DMS53 (cell line): Measurements from ENCODE around the gene FAM200A.
"Not testable (repeated sequence)": the region's sequence is repeated elsewhere in the genome, so short reads cannot be mapped to it uniquely, and the experiment has no call there.

ENCODE experiments used
- DNase-seq: peaks from one replicate; lab custom pipeline; 2025; lab: John Stamatoyannopoulos, UW

The FAM200A gene

DNA sequence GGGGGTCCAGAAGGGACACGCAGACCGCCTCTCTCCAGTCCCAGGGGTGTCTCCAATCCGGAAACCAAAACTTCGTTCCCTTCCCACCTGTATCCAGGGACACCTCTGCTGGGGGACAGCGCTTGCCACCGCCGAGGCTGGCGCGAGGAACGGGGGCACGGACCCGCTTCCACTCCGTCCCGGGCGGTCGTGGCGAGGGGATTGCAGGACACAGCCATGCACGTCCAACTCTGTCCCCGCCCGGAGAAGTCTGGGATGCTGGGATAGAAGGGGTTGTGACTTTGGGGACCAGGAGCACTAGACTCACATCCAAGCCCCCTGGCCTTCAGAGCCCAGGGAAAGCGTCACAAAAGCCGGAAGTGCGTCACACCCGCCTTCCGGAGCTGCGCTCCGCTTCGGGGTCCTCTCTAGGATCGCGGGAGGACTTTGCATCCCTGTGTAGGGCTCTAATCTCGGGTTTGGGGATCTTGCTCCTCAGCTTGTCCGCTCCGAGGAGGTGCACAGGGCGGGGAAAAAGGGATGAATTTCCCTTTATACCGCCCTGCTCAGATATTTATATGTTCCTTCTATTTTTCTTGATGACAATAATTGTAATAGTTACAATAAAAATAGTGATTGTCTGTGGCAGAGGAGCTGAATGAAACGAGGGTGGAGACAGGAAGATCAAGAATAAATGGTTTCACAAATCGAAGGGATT, at the start of gene FAM200A:
TSS of gene FAM200A (minus strand) at position 348 of the 697 bp plus-strand sequence. CDS start 3,707 bp downstream, outside the sequence.
- peak; percentile 98 for DNase-seq

DNA sequence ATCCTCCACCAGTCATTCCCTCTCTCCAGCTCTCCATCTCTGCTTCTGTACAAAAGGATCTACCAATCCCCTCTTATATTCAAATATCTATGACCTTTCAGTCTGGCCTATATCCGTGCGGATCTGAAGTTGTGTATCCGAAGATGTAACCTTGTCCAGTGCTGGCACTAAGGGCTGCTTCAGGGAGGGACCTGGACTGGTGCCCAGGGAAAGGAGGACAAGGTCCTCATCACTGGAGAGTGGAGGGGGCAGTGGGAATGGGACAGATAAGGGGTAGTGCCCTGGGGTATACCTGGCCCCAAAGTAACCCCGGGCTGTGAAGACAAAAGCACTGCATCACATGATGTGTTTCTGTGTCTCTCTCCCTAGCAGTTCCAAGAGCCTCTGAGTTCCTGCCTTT, 47.9 kb upstream of the FAM200A start:
- no peak for DNase-seq

DNA sequence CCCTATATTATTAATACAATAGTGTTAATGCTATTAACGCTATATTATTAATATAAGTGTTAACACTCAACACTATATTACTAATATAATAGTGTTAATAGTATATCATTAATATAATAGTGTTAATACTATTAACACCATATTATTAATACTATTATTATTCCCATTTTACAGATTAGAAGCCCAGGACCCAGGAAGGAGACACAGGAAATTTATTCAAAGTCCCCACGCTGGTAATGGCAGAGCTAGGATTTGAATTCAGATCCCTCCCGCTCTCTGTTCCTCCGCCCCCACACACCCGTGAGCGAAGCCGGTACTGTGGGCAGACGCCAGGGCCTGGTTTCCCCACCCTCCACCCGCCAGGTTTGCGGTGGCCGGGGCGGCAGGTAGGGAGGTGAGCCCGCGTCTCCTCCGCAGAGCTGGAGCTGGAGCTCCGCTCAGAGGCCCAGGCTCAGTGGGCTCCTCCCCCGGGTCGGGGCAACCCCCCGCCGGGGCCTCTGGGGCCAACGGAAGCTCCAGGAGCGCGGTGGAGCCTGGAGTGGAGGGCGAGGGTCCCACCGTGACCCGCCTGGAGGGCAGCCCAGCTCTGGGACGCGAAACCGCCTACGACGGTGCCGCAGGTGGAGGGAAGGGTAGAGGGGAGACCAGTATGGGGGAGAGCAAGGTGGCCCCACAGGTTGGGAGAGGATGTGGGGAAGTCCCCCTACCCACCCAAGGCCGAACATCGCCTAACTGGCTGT, 46.0 kb upstream of the FAM200A start, which contains the start of gene TMEM225B:
TSS of gene TMEM225B (plus strand) at position 506 of the 740 bp plus-strand sequence. CDS start 6,122 bp downstream, outside the sequence.
- no peak for DNase-seq

DNA sequence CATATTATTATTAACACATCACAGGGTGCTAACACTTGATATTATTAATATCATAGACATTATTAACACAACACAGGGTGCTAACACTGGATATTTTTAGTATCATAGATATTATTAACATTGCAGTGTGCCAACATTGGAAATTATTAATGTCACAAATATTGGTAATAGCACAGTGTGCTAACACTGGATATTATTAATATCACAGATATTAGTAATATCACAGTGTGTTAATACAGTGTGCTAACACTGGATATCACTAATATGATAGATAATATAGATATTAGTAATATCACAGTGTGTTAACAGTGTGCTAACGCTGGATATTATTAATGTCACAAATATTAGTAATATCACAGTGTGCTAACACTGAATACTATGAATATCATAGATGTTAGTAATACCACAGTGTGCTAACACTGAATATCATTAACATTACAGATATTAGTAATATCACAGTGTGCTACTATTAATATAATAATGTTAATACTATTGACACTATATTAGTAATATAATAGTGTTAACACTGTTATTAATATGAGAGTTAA, 44.6 kb upstream of the FAM200A start:
- DNase-seq = no peak

DNA sequence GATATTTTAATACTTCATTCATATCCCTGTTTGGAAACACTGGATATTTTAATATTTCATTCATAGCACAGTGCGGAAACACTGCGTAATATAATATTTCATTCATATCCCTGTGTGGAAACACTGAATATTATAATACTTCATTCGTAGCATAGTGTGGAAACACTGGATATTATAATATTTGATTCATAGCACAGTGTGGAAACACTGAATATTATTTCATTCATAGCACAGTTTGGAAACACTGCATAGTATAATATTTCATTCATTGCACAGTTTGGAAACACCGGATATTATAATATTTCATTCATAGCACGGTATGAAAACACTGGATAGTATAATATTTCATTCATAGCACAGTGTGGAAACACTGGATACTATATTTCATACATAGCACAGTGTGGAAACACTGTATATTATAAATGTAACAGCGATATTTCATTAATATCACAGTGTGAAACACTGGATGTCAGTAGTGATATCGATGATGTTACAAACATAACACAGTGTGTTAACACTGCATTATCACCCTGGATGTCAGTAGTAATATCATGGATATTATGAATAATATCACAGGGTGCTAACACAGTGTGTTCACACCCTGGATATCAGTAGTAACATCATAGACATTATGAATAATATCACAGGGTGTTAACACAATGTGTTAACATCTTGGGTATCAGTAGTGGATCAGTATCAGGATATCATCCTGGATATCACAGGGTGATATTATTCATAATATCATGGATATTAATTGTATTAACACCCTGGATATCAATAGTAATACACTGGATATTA, 43.2 kb upstream of the FAM200A start:
- DNase-seq = no peak

DNA sequence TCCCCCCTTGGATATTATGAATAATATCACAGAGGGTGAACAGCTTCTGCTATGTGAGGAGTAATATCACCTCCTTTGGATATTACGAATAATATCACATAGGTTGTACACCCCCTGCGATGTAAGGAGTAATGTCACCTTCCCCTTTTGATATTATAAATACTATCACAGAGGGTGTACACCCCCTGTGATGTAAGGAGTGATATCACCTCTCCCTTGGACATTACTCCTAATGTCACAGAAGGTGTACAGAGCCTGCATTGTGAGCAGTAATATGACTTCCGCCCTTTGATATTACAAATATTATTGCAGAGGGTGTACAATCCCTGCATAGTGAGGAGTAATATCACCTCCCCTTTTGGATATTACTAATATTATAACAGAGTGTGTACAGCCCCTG, 37.0 kb upstream of the FAM200A start:
- no peak for DNase-seq

DNA sequence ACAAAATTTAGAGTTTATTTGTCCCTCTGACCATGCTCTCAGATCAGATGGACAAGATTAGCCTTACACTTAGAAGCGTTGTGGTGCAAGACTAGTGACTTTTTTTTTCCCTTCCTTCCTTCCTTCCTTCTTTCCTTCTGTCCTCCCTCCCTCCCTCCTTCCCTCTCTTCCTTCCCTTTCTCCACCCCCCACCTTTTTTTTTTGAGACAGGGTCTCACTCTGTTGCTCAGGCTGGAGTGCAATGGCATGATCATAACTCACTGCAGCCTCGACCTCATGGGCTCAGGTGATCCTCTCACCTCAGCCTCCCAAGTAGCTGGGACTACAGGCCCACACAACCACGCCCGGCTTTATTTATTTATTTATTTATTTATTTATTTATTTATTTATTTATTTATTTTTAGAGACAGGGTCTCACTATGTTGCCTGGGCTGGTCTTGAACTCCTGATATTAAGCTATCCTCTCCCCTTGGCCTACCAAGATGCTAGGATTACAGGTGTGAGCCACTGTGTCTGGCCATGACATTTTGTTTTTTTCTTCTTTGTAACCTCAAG, 28.9 kb upstream of the FAM200A start:
- DNase-seq = not testable (repeated sequence)

DNA sequence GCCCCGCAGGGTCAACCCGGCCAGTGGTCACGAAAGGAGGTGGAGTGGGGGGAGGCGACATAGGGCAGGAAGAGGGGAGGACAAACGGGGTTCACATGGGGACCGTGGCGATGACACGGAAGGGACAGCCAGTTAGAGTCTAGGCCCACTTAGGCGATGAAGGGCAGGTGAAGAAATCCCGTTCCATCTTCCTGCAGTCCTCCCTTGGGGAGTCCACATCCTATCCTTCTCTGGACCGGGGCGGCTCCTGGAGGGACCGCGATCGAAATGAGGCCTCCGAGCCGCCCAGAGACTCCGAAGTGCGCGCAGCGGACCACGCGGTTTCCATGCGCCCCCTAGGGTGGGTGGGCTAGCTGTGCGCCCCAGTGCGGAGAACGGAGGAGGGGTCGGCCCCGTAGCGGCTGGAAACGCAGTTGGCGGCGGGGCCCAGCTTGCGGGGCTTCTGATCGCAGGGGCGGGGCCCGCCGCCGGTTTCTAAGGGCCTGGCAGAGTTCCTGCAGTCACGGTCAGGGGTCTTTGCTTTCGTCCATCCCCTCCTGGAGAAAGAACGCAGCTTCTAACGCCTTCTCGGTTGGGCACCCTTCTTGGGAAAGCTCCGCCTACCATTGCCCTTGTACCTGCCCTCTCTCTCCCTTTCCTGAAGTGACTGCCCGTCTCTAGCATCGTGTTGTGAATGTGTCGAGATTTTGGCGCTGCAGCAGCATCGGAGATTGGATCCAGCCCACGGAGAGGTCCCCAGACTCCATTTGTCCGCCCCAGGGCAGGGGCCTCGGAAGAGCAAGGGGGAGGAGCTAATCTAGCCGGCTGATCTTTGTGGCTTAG, 28.3 kb upstream of the FAM200A start:
- DNase-seq = peak; percentile 68

DNA sequence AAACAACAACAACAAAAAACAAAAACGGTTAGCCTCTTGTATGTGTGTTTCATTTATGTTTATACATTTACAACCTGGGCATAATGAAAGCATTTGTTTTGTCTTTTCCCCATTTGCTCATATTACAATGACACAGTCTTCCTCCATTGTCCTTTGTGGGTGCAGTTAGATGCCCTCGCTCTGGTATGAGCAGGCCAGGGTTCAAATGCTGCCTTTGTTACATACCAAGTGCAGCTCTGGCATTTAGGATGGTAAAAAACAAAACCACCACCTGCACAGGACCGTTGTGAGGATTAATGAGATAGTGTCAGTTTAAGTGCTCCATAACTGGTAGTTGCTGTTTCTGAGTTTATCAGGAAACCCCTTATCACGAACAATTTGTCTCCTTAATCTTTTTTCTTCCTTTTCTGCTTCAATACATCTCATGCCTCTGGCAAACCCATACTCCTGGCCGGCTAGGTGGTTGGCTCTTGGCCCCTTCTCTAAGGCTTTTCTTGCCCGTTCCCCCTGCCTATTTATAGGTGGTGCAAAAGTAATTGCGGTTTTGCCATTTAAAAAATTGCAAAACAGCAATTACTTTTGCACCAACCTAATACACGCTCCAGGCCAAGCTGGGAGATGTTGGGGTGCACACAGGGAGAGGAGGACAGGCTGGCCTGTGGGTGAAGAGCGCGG, 27.5 kb upstream of the FAM200A start:
- no peak for DNase-seq

DNA sequence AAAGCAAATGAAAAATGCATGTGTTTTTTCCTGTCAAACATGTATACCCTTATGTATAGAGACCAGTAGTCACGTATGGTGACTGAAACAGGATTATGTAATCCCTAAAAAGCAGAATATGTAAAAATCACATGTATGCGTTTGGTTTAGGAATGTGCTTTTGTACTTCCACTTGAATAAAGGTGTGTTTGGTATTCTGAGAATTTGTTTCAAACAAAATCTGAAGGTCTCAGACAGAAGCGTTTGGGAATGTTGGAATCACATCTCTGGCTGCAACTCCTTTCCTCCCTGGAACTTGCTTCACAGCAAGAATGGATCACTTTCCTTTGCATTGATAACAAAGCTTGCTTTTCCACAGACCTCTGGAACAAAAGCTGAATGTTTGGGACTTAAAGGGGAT, 24.3 kb upstream of the FAM200A start:
- no peak for DNase-seq

DNA sequence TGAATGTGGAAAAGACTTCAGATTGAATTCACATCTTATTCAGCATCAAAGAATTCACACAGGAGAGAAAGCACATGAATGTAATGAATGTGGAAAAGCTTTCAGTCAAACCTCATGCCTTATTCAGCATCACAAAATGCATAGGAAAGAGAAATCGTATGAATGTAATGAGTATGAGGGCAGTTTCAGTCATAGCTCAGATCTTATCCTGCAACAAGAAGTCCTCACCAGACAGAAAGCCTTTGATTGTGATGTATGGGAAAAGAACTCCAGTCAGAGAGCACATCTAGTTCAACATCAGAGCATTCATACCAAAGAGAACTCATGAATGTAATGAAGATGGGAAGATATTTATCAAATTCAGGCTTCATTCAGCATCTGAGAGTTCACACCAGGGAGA, 21.3 kb upstream of the FAM200A start:
- no peak for DNase-seq

DNA sequence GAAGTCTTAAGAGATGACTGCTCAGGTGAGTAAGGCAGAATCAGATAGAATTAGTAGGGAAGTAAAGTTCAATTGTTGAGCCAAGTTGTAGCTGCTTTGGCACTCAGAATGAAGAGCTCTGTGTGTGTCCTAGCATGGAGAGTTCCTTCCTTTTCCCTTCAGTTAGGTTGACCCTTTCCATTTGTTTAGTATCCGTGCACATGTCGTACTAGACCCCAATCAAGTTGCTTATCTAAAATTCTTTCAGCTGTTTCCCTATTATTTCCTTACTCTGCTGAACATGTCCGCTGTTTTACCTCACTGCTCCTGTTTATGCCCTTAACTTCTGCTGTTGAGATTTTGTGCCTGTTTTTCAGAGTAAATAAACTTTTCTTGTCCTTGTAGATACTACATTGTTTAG, 19.9 kb upstream of the FAM200A start:
- DNase-seq = no peak

DNA sequence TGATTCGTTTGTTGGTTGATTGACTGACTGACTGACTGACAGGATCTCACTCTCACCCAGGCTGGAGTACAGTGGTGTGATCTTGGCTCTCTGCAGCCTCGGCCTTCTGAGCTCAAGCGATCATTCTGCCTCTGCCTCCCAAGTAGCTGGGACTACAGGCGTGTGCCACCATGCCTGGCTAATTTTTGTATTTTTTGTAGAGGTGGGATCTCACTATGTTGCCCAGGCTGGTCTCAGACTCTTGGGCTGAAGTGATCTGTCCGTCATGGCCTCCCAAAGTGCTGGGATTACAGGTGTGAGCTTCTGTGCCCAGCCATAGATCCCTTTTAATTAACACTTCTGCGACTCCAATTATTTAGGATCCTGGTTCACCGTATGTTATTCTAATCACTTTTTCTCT, 16.9 kb upstream of the FAM200A start:
- not testable (repeated sequence) for DNase-seq

DNA sequence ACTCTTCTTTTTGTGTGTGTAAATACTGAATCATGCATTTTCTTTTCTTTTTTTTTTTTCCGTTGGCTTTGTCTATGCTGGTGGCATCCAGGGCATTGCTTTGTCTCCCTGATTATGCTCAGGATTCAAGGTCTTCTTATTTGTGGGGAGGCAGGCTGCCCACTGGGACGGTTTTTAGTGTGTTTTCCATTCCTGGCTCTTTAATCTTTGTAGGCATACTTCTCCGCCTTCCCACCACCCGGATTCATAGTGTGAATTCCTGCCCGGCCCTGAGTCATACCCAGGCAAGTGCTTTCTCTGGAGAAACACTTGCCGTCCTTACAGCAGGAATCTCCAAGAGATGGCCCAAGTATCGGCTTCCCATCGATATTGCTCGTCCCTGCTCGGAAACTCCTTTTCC, 11.7 kb upstream of the FAM200A start:
- DNase-seq = no peak

DNA sequence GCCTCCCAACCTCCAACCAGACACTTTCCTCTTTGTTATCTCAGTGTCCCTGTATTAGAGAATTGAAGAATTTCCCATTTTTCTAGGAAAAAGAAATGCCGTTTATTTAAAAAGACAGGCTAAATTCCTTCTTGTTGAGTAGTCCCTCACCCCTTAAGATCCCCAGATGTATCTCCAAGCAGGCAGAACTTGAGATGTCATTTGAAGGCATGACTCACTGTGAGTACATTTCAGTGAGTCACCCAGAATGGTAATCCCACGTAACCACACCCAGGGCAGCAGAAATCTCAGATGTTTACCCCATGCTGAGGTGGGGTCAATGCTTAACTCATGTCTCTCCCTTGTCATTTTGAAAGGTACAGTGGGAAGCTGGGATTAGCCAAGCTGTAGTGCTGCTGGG, 10.9 kb upstream of the FAM200A start:
- peak; percentile 75 for DNase-seq

DNA sequence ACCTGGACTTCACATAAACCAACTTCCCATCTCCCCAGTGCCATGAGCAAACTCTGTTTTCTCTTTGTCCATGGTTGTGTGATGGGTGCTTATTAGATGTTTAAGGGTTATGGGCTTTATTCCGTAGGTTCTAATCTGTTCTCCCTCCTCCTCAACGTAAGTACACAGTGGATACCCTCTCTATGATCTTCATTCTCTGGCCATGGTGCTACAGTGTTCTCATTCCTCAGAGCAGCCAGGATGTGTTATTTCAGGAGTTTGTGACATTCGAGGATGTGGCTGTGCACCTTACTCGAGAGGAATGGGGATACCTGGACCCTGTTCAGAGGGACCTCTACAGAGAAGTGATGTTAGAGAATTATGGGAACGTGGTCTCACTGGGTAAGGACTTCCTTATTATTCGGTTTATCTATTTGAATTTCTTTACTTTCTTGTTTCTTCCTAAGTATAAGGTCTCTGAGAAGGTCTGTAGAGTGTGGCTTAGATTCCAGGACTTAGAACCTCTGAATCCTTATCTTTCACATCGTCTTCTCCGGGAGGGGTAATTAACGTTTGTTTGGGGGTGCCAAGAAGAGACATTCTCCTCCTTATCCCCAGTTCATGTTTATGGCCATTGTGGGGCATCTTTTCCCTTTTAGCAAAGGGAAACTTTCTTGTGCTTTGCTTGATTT, 10.3 kb upstream of the FAM200A start:
- no peak for DNase-seq

DNA sequence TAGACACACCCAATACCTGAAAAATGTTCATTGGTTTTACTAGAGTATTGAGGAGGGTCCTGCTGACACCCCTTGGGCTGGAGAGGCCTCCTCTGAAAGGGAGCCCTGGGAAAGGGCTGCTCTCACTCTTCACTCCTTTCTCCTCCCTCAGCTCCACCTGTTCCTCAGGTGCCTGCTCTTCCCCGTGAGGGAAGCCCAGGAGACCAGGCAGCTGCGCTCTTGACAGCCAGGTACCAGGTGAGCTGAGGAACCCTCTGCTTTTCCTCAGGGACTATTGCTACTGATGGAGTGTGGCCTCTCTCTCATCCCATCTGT, 9.8 kb upstream of the FAM200A start:
- no peak for DNase-seq

DNA sequence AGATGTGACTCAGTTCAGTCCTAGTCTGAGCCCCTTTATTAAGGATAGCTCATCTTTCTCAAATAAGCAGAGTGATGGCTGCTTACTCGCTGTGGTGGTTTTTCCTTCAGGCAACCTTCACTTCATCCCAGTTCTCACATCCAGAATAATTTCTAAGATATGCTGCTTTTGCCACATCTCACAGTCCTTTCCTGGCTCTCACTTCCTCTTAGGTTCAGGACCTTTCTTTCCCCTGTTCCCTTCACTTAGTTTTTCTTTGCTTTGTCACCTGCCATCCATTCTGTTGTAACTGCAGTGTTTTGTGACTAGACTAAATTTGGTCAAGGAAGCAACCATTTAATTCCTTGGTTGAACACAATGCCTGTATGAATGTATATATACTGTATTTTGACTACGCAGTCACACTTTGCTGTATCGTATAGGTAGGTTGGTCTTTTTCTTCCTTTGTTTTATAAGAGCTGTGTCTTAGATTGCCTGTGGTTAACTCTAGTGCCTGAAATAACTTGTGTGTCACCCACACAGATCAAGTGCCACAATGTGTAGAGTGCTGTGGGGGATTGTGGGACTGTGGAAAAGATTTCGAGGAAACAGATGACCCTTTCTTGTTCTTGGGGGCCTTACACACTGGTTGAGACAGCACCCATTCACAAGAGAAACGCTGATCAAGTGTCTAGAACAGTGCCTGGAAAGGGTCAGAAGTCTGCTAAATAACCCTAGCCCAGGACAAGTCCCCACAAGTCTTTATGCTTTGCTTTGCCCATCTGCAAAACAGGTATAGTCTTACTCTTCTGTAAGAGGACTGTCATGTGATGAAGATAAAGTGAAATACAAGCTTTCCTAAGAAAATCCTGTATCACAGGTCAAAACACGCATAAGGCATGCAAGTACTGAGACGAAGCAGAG, 9.2 kb upstream of the FAM200A start:
- no peak for DNase-seq
